H9 (cell line): ENCODE results near the gene TMEM97. TPM values are rescaled to one million over a fixed set of nuclear protein-coding genes. Genes with fewer than 3 reads are reported as not detected.

ENCODE experiments used
- DNase-seq: peaks from one replicate; pipeline ENCODE4 v3.0.0-alpha.2; 2017
- H2AFZ ChIP-seq: one replicate; pipeline ENCODE4 v1.6.1; 2013; ENCODE audit warnings: mild to moderate bottlenecking, low read length, control low read depth, moderate library complexity
- H2AK5ac ChIP-seq: 2 replicates; pipeline ENCODE4 v1.6.1; 2013; ENCODE audit warnings: low read length, control low read depth, mixed read lengths; ENCODE audit not compliant: insufficient read length
- H2BK120ac ChIP-seq: one replicate; pipeline ENCODE4 v1.6.1; 2013; ENCODE audit warnings: low read depth, mild to moderate bottlenecking, low read length, control low read depth, inconsistent platforms; ENCODE audit not compliant: poor library complexity, severe bottlenecking
- H2BK12ac ChIP-seq: 2 replicates; pipeline ENCODE4 v1.6.1; 2013; ENCODE audit warnings: low read length, control low read depth, mixed read lengths, low read depth; ENCODE audit not compliant: insufficient read length
- H2BK15ac ChIP-seq: 2 replicates; pipeline ENCODE4 v1.6.1; 2013; ENCODE audit warnings: low read depth, low read length, control low read depth
- H2BK20ac ChIP-seq: one replicate; pipeline ENCODE4 v1.6.1; 2013; ENCODE audit warnings: low read depth, mild to moderate bottlenecking, low read length, control low read depth, inconsistent platforms; ENCODE audit not compliant: poor library complexity, severe bottlenecking
- H2BK5ac ChIP-seq: 2 replicates; pipeline ENCODE4 v1.6.1; 2013; ENCODE audit warnings: low read length, control low read depth, mixed read lengths; ENCODE audit not compliant: insufficient read length
- H3K14ac ChIP-seq: 2 replicates; pipeline ENCODE4 v1.6.1; 2013; ENCODE audit warnings: low read length, control low read depth; ENCODE audit not compliant: insufficient read depth
- H3K18ac ChIP-seq: 2 replicates; pipeline ENCODE4 v1.6.1; 2013; ENCODE audit warnings: low read depth, mild to moderate bottlenecking, mixed read lengths, low read length, control low read depth; ENCODE audit not compliant: insufficient read length
- H3K23ac ChIP-seq: 2 replicates; pipeline ENCODE4 v1.6.1; 2013; ENCODE audit warnings: low read length, control low read depth, mixed read lengths, low read depth; ENCODE audit not compliant: insufficient read length
- H3K23me2 ChIP-seq: 2 replicates; pipeline ENCODE4 v1.6.1; 2013; ENCODE audit warnings: low read depth, mild to moderate bottlenecking, mixed read lengths, low read length, control low read depth; ENCODE audit not compliant: insufficient read length, poor library complexity, severe bottlenecking
- H3K27ac ChIP-seq: 2 replicates; pipeline ENCODE4 v1.5.1; 2013; ENCODE audit warnings: low read length, control low read depth, mixed read lengths, low read depth; ENCODE audit not compliant: insufficient read length
- H3K27me3 ChIP-seq: 2 replicates; pipeline ENCODE4 v1.6.1; 2013; ENCODE audit warnings: low read length, control low read depth, inconsistent platforms; ENCODE audit not compliant: insufficient read depth
- H3K4ac ChIP-seq: 2 replicates; pipeline ENCODE4 v1.6.1; 2013; ENCODE audit warnings: low read depth, mild to moderate bottlenecking, control low read depth, inconsistent platforms, low read length, moderate library complexity
- H3K4me1 ChIP-seq: 2 replicates; pipeline ENCODE4 v1.6.1; 2013; ENCODE audit warnings: low read length, control low read depth, inconsistent platforms; ENCODE audit not compliant: insufficient read depth
- H3K4me2 ChIP-seq: 2 replicates; pipeline ENCODE4 v1.6.1; 2013; ENCODE audit warnings: low read length, control low read depth, mixed read lengths; ENCODE audit not compliant: insufficient read length, insufficient read depth
- H3K56ac ChIP-seq: 2 replicates; pipeline ENCODE4 v1.6.1; 2013; ENCODE audit warnings: low read depth, mild to moderate bottlenecking, mixed read lengths, low read length, control low read depth; ENCODE audit not compliant: insufficient read length
- H3K79me1 ChIP-seq: 2 replicates; pipeline ENCODE4 v1.6.1; 2013; ENCODE audit warnings: low read depth, mild to moderate bottlenecking, moderate library complexity, low read length, control low read depth, inconsistent platforms; ENCODE audit not compliant: insufficient read depth, poor library complexity, severe bottlenecking
- H3K79me2 ChIP-seq: 2 replicates; pipeline ENCODE4 v1.6.1; 2013; ENCODE audit warnings: low read length, control low read depth, inconsistent platforms; ENCODE audit not compliant: insufficient read depth
- H3K9ac ChIP-seq: 2 replicates; pipeline ENCODE4 v1.6.1; 2013; ENCODE audit warnings: low read length, control low read depth, mixed read lengths; ENCODE audit not compliant: insufficient read length; ENCODE audit errors: extremely low read depth
- H3K9me3 ChIP-seq: one replicate; pipeline ENCODE4 v1.6.1; 2013; ENCODE audit warnings: low read depth, low read length, inconsistent platforms; ENCODE audit not compliant: control insufficient read depth
- H3T11ph ChIP-seq: one replicate; pipeline ENCODE4 v1.6.1; 2013; ENCODE audit warnings: mild to moderate bottlenecking, low read length, control low read depth, inconsistent platforms
- H4K20me1 ChIP-seq: one replicate; pipeline ENCODE4 v1.6.1; 2013; ENCODE audit not compliant: control insufficient read depth, insufficient read length, insufficient read depth
- H4K5ac ChIP-seq: 2 replicates; pipeline ENCODE4 v1.6.1; 2013; ENCODE audit warnings: low read depth, mild to moderate bottlenecking, mixed read lengths, low read length, control low read depth; ENCODE audit not compliant: insufficient read length
- H4K8ac ChIP-seq: replicated peaks from 2 replicates; pipeline ENCODE4 v1.6.1; 2013; ENCODE audit warnings: low read length, control low read depth, mixed read lengths, low read depth; ENCODE audit not compliant: insufficient read length
- H4K91ac ChIP-seq: 2 replicates; pipeline ENCODE4 v1.6.1; 2013; ENCODE audit warnings: low read depth, mild to moderate bottlenecking, moderate library complexity, mixed read lengths, low read length, control low read depth; ENCODE audit not compliant: insufficient read length
- H3K27ac Mint-ChIP-seq, 3 experiments: 2 replicates in 2 of 3; 3 replicates in 1 of 3; pipeline ENCODE4 v1.8.0; 2020 to 2021; ENCODE audit warnings: mixed read lengths in 3 of 3, mild to moderate bottlenecking in 1 of 3, moderate library complexity in 1 of 3
- H3K27me3 Mint-ChIP-seq: 2 replicates; pipeline ENCODE4 v1.8.0; 2021; ENCODE audit warnings: low read depth, mild to moderate bottlenecking, moderate library complexity, mixed read lengths
- H3K36me3 Mint-ChIP-seq, 3 experiments: 2 replicates in 2 of 3; 3 replicates in 1 of 3; pipeline ENCODE4 v1.8.0; 2020 to 2021; ENCODE audit warnings: low read depth in 3 of 3, mixed read lengths in 3 of 3; ENCODE audit not compliant: insufficient read depth in 1 of 3
- H3K4me1 Mint-ChIP-seq, 2 experiments: 2 replicates each; pipeline ENCODE4 v1.8.0; 2020; ENCODE audit warnings: mixed read lengths in 2 of 2
- H3K4me3 Mint-ChIP-seq, 2 experiments: 2 replicates in 1 of 2; 3 replicates in 1 of 2; pipeline ENCODE4 v1.8.0; 2020 to 2021; ENCODE audit warnings: mild to moderate bottlenecking in 2 of 2, mixed read lengths in 2 of 2, moderate library complexity in 1 of 2
- H3K9me3 Mint-ChIP-seq, 2 experiments: 2 replicates in 1 of 2; 3 replicates in 1 of 2; pipeline ENCODE4 v1.8.0; 2020; ENCODE audit warnings: mild to moderate bottlenecking in 2 of 2, mixed read lengths in 2 of 2, moderate library complexity in 1 of 2
- WGBS: extraction: QIAGEN DNeasy Blood & Tissue Kit; methylation state at CpG from one replicate; pipeline ENCODE4 v1.1.7; 2013; ENCODE audit warnings: missing lambda C conversion rate, low lambda C conversion rate, mixed read lengths; ENCODE audit not compliant: insufficient read length; ENCODE audit errors: extremely low coverage; 5-methylcytosine and 5-hydroxymethylcytosine counted together
- total RNA-seq: library from RNA; stranded (reverse); gene quantifications from 2 replicates; pipeline ENCODE4 v1.2.1, GENCODE V29; 2021
- TF ChIP-seq, protein P1 (sequence below): fragments of 200-600 bp; sonication (generic); conservative IDR thresholded peaks from 3 replicates; pipeline ENCODE4 v1.8.0; 2021; ENCODE audit warnings: antibody characterized with exemption, mild to moderate bottlenecking

Gene TMEM97
- total RNA-seq, 1 experiment from 2014 or later, result 116 TPM

DNA sequence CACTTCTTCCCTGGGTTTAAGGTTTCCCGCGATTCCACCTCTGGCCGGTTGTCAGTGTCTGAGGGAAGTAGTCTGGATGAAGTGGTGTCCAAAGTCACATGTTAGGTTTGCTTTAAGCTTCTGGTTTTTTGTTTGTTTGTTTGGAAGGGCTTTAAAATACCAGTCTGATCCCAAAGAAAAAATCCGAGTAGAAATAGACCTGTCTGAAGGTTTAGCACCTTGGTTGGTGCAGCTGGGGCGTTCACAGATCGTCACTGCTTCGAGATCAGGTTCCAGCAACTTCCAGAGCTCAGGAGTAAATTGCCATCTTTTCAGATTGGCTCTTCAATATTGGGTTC, 567 bp downstream of the TMEM97 start:
- H3K36me3 Mint-ChIP-seq, result peaks cover 16 to 24% (median 22%) of the 10 kb centered on the region in 3 experiments; a peak in 6 of 7 replicates
- Histone ChIP-seq H2AK5ac (no peak overlapping the region), H3T11ph (no peak overlapping the region), H3K14ac (peak overlapping the region; percentile 89; the same call in 1 of the 2 replicates), H2AFZ (no peak overlapping the region), H3K18ac (peak overlapping the region; percentile 55), H3K23ac (no peak overlapping the region), H4K5ac (no peak overlapping the region), H2BK20ac (no peak overlapping the region), H3K9me3 (no peaks in the 10 kb centered on the region), H3K9ac (peak overlapping the region; percentile 89), H2BK15ac (no peak overlapping the region; the same call in 1 of the 2 replicates), H2BK120ac (no peak overlapping the region), H3K4me2 (peak overlapping the region; percentile 97), H4K8ac (no peak overlapping the region), H4K20me1 (no peaks in the 10 kb centered on the region), H3K79me1 (peaks cover 3% of the 10 kb centered on the region), H3K4ac (no peak overlapping the region), H3K23me2 (peaks cover 28% of the 10 kb centered on the region), H4K91ac (no peak overlapping the region), H3K27me3 (no peaks in the 10 kb centered on the region), H3K27ac (no peak overlapping the region), H2BK5ac (no peak overlapping the region), H3K4me1 (peaks cover 6% of the 10 kb centered on the region), H3K79me2 (peaks cover 47% of the 10 kb centered on the region), H2BK12ac (no peak overlapping the region), H3K56ac (no peak overlapping the region)
- no peak for DNase-seq
- H3K4me3 Mint-ChIP-seq, result peak overlapping the region; percentile 96
- peaks cover 45 to 48% of the 10 kb centered on the region in 2 experiments for H3K4me1 Mint-ChIP-seq
- TF ChIP-seq, protein P1, sequence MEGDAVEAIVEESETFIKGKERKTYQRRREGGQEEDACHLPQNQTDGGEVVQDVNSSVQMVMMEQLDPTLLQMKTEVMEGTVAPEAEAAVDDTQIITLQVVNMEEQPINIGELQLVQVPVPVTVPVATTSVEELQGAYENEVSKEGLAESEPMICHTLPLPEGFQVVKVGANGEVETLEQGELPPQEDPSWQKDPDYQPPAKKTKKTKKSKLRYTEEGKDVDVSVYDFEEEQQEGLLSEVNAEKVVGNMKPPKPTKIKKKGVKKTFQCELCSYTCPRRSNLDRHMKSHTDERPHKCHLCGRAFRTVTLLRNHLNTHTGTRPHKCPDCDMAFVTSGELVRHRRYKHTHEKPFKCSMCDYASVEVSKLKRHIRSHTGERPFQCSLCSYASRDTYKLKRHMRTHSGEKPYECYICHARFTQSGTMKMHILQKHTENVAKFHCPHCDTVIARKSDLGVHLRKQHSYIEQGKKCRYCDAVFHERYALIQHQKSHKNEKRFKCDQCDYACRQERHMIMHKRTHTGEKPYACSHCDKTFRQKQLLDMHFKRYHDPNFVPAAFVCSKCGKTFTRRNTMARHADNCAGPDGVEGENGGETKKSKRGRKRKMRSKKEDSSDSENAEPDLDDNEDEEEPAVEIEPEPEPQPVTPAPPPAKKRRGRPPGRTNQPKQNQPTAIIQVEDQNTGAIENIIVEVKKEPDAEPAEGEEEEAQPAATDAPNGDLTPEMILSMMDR, result no peak
- H3K9me3 Mint-ChIP-seq, result no peaks in the 10 kb centered on the region; a peak in 1 of 5 replicates
- no peaks in the 10 kb centered on the region; the same call in 1 of the 2 replicates for H3K27me3 Mint-ChIP-seq
- WGBS, result no CpG with 5 or more reads among the region's 7 CpGs
- peak overlapping the region; percentile 59 to 99 (median 97) for H3K27ac Mint-ChIP-seq
